ES-I3 (cell line): Measurements from ENCODE around the gene SRRD.

Experiments
- H3K36me3 ChIP-seq: 2 replicates; pipeline ENCODE4 v1.6.1; 2013; ENCODE audit warnings: mild to moderate bottlenecking, low read length, control low read depth, moderate library complexity; ENCODE audit not compliant: insufficient read depth
- H3K4me1 ChIP-seq: 2 replicates; pipeline ENCODE4 v1.6.1; 2013; ENCODE audit warnings: mild to moderate bottlenecking, control low read depth, low read length; ENCODE audit not compliant: insufficient read depth
- H3K9ac ChIP-seq: 2 replicates; pipeline ENCODE4 v1.6.1; 2013; ENCODE audit warnings: low read depth, mild to moderate bottlenecking, low read length, moderate library complexity
- H3K9me3 ChIP-seq: 2 replicates; pipeline ENCODE4 v1.6.1; 2013; ENCODE audit warnings: mild to moderate bottlenecking, low read length, moderate library complexity; ENCODE audit not compliant: control insufficient read depth, insufficient read depth

The SRRD gene

DNA sequence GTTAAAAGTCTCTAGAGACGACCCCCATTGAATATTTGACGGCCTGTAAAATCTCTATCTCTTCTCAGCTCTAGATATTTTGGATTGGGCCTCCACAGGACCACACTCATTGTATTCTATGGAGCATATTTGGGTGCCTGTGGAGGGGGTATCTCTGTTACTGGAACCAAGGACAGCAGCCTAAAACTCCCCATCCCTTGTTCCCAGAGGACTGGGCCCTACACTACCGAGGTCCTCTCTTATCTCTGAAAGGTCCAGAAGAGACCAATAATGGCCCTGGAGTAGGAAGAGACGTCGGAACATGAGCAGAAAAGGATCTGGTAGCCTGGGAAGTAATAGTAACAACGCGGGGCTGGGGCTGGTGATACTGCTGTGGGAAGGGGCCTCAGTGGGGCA lies 636 bp upstream of the SRRD start:
- H3K4me1 ChIP-seq, result peaks cover 17% of the 10 kb centered on the region
- H3K9me3 ChIP-seq, result no peaks in the 10 kb centered on the region
- H3K36me3 ChIP-seq, result peaks cover 13% of the 10 kb centered on the region
- H3K9ac ChIP-seq, result peak overlapping the region; percentile 96

- Histone ChIP-seq H3K36me3 (peaks cover 20% of the 10 kb centered on the region), H3K9ac (peak overlapping the region; percentile 96), H3K9me3 (no peaks in the 10 kb centered on the region), H3K4me1 (peaks cover 17% of the 10 kb centered on the region)
Measured at GRCh38 chr22:26484360-26484706, 656 bp downstream of the SRRD start.

DNA sequence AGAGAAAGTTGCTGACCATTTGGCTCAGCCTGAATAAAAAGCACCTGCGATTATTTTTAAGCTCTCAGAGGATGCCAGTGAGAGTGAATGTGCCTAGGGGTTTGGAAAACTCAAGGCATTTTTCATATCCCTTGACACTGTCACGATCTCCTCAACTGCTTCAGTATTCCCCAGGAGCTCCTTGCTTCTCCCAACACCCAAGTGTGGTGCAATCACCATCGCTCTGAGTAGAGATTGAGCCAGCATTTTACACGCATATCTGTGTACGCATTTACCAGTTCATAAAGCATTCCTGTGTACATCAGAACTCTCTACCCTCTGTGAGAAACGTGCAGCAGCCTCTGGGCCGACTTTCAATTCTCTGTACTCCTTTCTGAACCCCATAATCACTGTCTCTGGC lies 1.3 kb downstream of the SRRD start:
- Histone ChIP-seq H3K36me3 (peaks cover 27% of the 10 kb centered on the region), H3K9ac (no peak overlapping the region), H3K9me3 (no peaks in the 10 kb centered on the region), H3K4me1 (peaks cover 17% of the 10 kb centered on the region)

DNA sequence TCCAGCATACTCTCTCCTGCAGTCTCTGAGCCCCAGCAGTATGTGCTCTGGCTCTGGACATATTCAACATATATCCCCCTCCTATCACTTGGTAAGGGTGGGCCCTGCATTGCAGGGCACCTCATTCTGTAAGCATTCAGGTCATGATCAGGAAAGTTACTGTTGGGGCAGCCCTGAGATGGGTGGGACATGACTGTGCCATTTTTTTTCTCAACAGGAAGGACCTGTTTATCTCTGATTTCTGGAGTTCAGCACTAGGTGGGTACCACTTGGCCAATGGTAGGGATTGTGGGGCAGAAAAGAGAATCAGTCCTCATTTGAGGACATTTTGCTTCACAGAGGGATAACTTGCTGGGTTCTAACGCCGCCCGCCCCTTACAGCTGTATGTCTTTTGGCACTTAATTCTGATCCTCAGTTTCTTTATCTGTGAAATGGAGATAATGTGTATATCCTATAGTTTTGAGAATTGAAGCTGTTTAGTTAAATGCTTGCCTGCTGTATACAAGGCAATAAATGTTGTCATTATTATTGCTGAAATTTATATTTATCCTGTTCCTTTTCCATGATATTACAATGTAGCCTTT lies 2.2 kb downstream of the SRRD start:
- Histone ChIP-seq H3K4me1 (peaks cover 17% of the 10 kb centered on the region), H3K36me3 (peaks cover 27% of the 10 kb centered on the region), H3K9ac (no peak overlapping the region), H3K9me3 (no peaks in the 10 kb centered on the region)

- Histone ChIP-seq H3K4me1 (peaks cover 14% of the 10 kb centered on the region), H3K9ac (no peak overlapping the region), H3K36me3 (peaks cover 22% of the 10 kb centered on the region), H3K9me3 (no peaks in the 10 kb centered on the region)
Measured at GRCh38 chr22:26486394-26486793, 2.7 kb downstream of the SRRD start.

- Histone ChIP-seq H3K4me1 (no peaks in the 10 kb centered on the region; the same call in 1 of the 2 replicates), H3K9me3 (no peaks in the 10 kb centered on the region), H3K9ac (no peak overlapping the region), H3K36me3 (peaks cover 28% of the 10 kb centered on the region)
Measured at GRCh38 chr22:26487996-26488395, 4.3 kb downstream of the SRRD start.

DNA sequence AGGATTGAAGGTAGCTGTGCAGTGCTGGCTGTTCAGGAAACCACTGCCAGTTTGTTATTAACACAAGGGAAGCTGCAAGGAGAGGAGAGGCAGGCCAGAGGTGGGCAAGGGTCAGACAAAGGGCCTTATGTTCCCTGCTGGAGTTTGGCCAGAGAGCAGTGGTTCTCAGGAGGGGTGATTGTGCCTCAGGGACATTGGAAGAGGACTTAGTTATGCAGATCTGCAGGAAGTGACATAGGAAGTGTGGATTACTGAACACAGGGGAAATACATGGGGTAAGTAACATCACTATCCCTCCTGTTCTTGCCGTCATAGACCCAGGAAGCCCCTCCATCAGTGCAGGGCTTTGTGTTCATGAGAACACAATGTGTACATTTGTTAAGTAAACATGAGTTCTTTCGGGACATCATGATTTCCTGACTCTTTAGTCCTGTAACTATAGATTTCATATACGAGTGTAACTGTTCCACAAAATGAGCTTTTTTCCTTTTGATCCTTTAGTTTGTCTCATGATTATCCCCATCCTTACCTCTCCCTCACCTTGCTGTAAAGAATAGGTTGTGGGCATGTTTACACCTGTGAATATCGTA lies 5.9 kb downstream of the SRRD start:
- no peak overlapping the region for H3K9ac ChIP-seq
- H3K4me1 ChIP-seq, result peaks cover 3% of the 10 kb centered on the region; the same call in 1 of the 2 replicates
- no peaks in the 10 kb centered on the region for H3K9me3 ChIP-seq

GRCh38 chr22:26492220-26492619 lies 8.5 kb downstream of the SRRD start:
- H3K36me3 ChIP-seq, result peaks cover 52% of the 10 kb centered on the region
- no peaks in the 10 kb centered on the region for H3K9me3 ChIP-seq
- peaks cover 3% of the 10 kb centered on the region; the same call in 1 of the 2 replicates for H3K4me1 ChIP-seq
- H3K9ac ChIP-seq, result no peak overlapping the region

More for the DNA sequence above, 5.9 kb downstream of the SRRD start:
- H3K36me3 ChIP-seq, result peaks cover 37% of the 10 kb centered on the region

- Histone ChIP-seq H3K36me3 (peaks cover 40% of the 10 kb centered on the region), H3K9me3 (no peaks in the 10 kb centered on the region), H3K9ac (no peak overlapping the region), H3K4me1 (peaks cover 3% of the 10 kb centered on the region; the same call in 1 of the 2 replicates)
Measured at GRCh38 chr22:26494506-26494905, 10.8 kb downstream of the SRRD start.

DNA sequence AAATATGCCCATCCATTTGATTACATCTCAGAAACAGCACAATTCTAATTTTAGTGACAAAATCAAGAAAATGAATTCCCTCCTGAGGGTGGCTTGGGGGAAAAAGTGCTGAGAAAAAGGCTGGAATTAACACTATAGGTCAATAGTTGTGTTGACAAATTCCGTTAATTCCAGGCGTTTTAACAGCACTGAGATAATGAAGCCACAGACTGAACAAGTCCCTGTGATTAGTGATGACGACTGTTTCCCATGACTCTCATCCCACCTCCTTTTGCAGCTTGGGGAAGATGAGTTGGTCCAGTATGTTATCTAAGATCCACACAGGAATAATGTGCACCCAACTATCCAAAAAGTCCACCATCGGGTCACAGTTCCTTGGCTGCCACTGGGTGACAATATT lies 12.8 kb downstream of the SRRD start:
- H3K9ac ChIP-seq, result no peak overlapping the region

DNA sequence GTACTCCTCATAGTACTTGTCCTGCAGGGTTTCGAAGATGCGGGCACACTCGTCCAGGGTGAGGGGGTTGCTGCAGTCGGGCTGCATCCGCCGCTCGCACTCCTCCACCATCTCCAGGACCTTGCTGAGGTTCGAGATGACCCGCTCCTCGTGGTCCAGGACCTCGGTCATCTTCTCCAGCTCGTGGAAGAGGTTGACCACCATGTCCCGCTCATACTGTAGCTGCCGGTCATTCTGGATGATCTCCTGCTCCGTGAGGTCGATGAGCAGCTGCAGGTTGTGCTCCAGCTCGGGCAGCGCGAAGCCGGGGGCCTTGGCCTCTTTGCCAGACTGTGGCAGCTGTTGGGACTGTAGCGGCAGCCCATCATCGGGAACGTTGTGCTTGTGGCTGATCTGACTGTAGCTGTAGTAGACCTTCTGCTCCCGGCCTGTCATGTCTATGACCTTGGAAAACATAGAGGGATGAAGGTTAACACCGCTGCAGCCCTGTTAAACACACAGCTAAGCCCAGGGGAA lies 15.6 kb downstream of the SRRD start:
- peaks cover 36% of the 10 kb centered on the region for H3K36me3 ChIP-seq
- no peak overlapping the region for H3K9ac ChIP-seq
- no peaks in the 10 kb centered on the region for H3K4me1 ChIP-seq
- H3K9me3 ChIP-seq, result no peaks in the 10 kb centered on the region

More for the DNA sequence above, 12.8 kb downstream of the SRRD start:
- H3K36me3 ChIP-seq, result peaks cover 41% of the 10 kb centered on the region
- H3K9me3 ChIP-seq, result no peaks in the 10 kb centered on the region
- H3K4me1 ChIP-seq, result peaks cover 3% of the 10 kb centered on the region; the same call in 1 of the 2 replicates

- Histone ChIP-seq H3K9ac (no peak overlapping the region), H3K36me3 (peaks cover 28% of the 10 kb centered on the region), H3K9me3 (no peaks in the 10 kb centered on the region), H3K4me1 (no peaks in the 10 kb centered on the region)
Measured at GRCh38 chr22:26501996-26502395, 18.3 kb downstream of the SRRD start.

- Histone ChIP-seq H3K36me3 (peaks cover 31% of the 10 kb centered on the region), H3K4me1 (no peaks in the 10 kb centered on the region), H3K9me3 (no peaks in the 10 kb centered on the region), H3K9ac (no peak overlapping the region)
Measured at GRCh38 chr22:26502688-26503561, 19.2 kb downstream of the SRRD start.

DNA sequence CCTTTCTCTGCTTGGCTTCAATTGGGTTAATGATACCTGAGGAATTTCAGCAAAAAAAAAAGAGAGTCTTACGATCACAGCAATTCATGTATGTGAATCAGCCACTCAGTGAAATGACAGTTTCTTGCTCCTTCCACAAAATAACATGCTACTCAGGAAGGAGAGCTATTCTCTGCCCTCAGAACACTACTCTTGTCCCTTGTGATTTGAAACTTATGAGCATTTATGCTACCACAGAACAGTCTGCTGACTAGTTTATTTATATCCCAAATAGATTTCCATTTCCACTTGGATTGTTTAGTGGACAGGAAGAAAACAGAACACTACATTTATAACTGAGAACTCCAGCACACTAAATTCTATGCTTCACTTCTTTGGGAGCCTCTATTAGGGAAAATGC lies 20.1 kb downstream of the SRRD start:
- Histone ChIP-seq H3K4me1 (no peaks in the 10 kb centered on the region), H3K36me3 (peaks cover 33% of the 10 kb centered on the region), H3K9me3 (no peaks in the 10 kb centered on the region), H3K9ac (no peak overlapping the region)
